Activated naive CD4-positive, alpha-beta T cell treated with anti-CD3 and anti-CD28 coated beads, Interleukin-2, amount 50 U/mL, for 72 hours (primary cell): Measurements from ENCODE around the gene SIRT7. TPM values are rescaled to one million over a fixed set of nuclear protein-coding genes. Genes with fewer than 3 reads are reported as not detected.
"Not testable (repeated sequence)": the region's sequence is repeated elsewhere in the genome, so short reads cannot be mapped to it uniquely, and the experiment has no call there.

Experiments used
- ATAC-seq, 2 donors: fragments of 150-1000 bp; cut with Tn5 transposase; 2 replicates each; pipeline ENCODE4 v1.10.0; 2021; ENCODE audit warnings: mild to moderate bottlenecking in 2 of 2, moderate library complexity in 2 of 2
- DNase-seq, 2 donors: peaks; one replicate each; pipeline ENCODE4 v3.0.0; 2021 to 2022; ENCODE audit warnings: low spot score in 2 of 2
- H3K27ac Mint-ChIP-seq, 2 donors: one replicate each; pipeline ENCODE4 v1.8.0; 2022; ENCODE audit warnings: mild to moderate bottlenecking in 2 of 2, mixed read lengths in 2 of 2
- H3K36me3 Mint-ChIP-seq, 2 donors: one replicate each; pipeline ENCODE4 v1.8.0; 2022; ENCODE audit warnings: mixed read lengths in 2 of 2
- H3K9me3 Mint-ChIP-seq, 2 donors: one replicate each; pipeline ENCODE4 v1.8.0; 2022; ENCODE audit warnings: mixed read lengths in 2 of 2
- total RNA-seq, 2 donors: library from RNA; stranded (reverse); gene quantifications; one replicate each; pipeline ENCODE4 v1.2.3, GENCODE V29; 2022

SIRT7 gene
- total RNA-seq, 2 donors from 2014 or later, result 35.7 to 43.7 TPM

GRCh38 chr17:81927653-81928543, 9.9 kb upstream of the SIRT7 start, which contains the start of gene MAFG:
MAFG (minus strand) TSS chr17:81927735; CDS start chr17:81923185, 4,550 bp downstream.
- Mint-ChIP-seq H3K27ac (peak within 1 kb of the TSS; percentile 89 to 96), H3K9me3 (no peaks in the 10 kb centered on the region), H3K36me3 (no peaks in the 10 kb centered on the region)
- peak; percentile 68 to 84 for ATAC-seq
- DNase-seq, result peak; percentile 91 to 93

- no peaks in the 10 kb centered on the region for H3K9me3 Mint-ChIP-seq
- DNase-seq, result no peak
- no peaks in the 10 kb centered on the region for H3K36me3 Mint-ChIP-seq
- peak; percentile 10 to 30 for ATAC-seq
- H3K27ac Mint-ChIP-seq, result peak overlapping the region in 1 of 2 donors; percentile 89
Observed at GRCh38 chr17:81927152-81927652, 9.2 kb upstream of the SIRT7 start.

- peak; percentile 42 to 64 for ATAC-seq
- Mint-ChIP-seq H3K27ac (peak overlapping the region; percentile 89 to 96), H3K9me3 (no peaks in the 10 kb centered on the region), H3K36me3 (no peaks in the 10 kb centered on the region)
- DNase-seq, result peak; percentile 54 to 90
Observed at GRCh38 chr17:81926451-81927151, 8.6 kb upstream of the SIRT7 start.

GRCh38 chr17:81925860-81926450, 8.0 kb upstream of the SIRT7 start:
- no peak for ATAC-seq
- peak overlapping the region; percentile 89 to 96 for H3K27ac Mint-ChIP-seq

GRCh38 chr17:81924557-81925532, 6.9 kb upstream of the SIRT7 start:
- Mint-ChIP-seq H3K9me3 (no peaks in the 10 kb centered on the region), H3K27ac (peak overlapping the region in 1 of 2 donors; percentile 89), H3K36me3 (no peaks in the 10 kb centered on the region)
- ATAC-seq (no peak), DNase-seq (no peak)

More at GRCh38 chr17:81925860-81926450, 8.0 kb upstream of the SIRT7 start:
- H3K36me3 Mint-ChIP-seq, result no peaks in the 10 kb centered on the region
- no peaks in the 10 kb centered on the region for H3K9me3 Mint-ChIP-seq
- no peak for DNase-seq

GRCh38 chr17:81923302-81924260, 5.6 kb upstream of the SIRT7 start:
- H3K9me3 Mint-ChIP-seq, result no peaks in the 10 kb centered on the region
- H3K36me3 Mint-ChIP-seq, result no peaks in the 10 kb centered on the region
- H3K27ac Mint-ChIP-seq, result peak overlapping the region; percentile 35 to 50
- ATAC-seq (no peak), DNase-seq (no peak)

- ATAC-seq (no peak), DNase-seq (no peak)
- no peaks in the 10 kb centered on the region for H3K36me3 Mint-ChIP-seq
- no peak overlapping the region for H3K27ac Mint-ChIP-seq
- H3K9me3 Mint-ChIP-seq, result no peaks in the 10 kb centered on the region
Observed at GRCh38 chr17:81922566-81923301, 4.8 kb upstream of the SIRT7 start.

GRCh38 chr17:81921996-81922565, 4.1 kb upstream of the SIRT7 start:
- no peak for DNase-seq
- ATAC-seq, result no peak
- peaks cover 0 to 4% of the 10 kb centered on the region in 2 donors for H3K36me3 Mint-ChIP-seq
- H3K27ac Mint-ChIP-seq, result peak overlapping the region in 1 of 2 donors; percentile 7
- no peaks in the 10 kb centered on the region for H3K9me3 Mint-ChIP-seq

GRCh38 chr17:81921537-81921862, 3.5 kb upstream of the SIRT7 start:
- ATAC-seq, result no peak
- no peak overlapping the region for H3K27ac Mint-ChIP-seq
- peaks cover 0 to 8% of the 10 kb centered on the region in 2 donors for H3K36me3 Mint-ChIP-seq
- no peaks in the 10 kb centered on the region for H3K9me3 Mint-ChIP-seq
- no peak for DNase-seq

- H3K27ac Mint-ChIP-seq, result peak overlapping the region in 1 of 2 donors; percentile 9
- ATAC-seq, result no peak
- H3K36me3 Mint-ChIP-seq, result peaks cover 0 to 8% of the 10 kb centered on the region in 2 donors
- DNase-seq, result no peak
- no peaks in the 10 kb centered on the region for H3K9me3 Mint-ChIP-seq
Observed at GRCh38 chr17:81920612-81921536, 2.9 kb upstream of the SIRT7 start.

- ATAC-seq, result no peak
- no peaks in the 10 kb centered on the region for H3K9me3 Mint-ChIP-seq
- peaks cover 0 to 8% of the 10 kb centered on the region in 2 donors for H3K36me3 Mint-ChIP-seq
- DNase-seq, result no peak
- H3K27ac Mint-ChIP-seq, result peak overlapping the region; percentile 88 to 89
Observed at GRCh38 chr17:81918832-81919545, 1.0 kb upstream of the SIRT7 start.

- H3K9me3 Mint-ChIP-seq, H3K36me3 Mint-ChIP-seq, DNase-seq: not testable (repeated sequence)
- ATAC-seq, result peak; percentile 48 to 53
- H3K27ac Mint-ChIP-seq, result peak overlapping the region; percentile 88 to 93
Observed at GRCh38 chr17:81918333-81918669, 325 bp upstream of the SIRT7 start.
